SH-SY5Y (cell line): ENCODE measurements around the gene PRKACA.

Experiments
- GATA2 ChIP-seq: IDR thresholded peaks from 2 replicates; pipeline ENCODE4 v1.6.1; 2011; ENCODE audit warnings: mild to moderate bottlenecking, low read depth, low read length
- GATA3 ChIP-seq: IDR thresholded peaks from 2 replicates; pipeline ENCODE4 v1.6.1; 2011; ENCODE audit warnings: low read depth, mild to moderate bottlenecking, low read length, moderate library complexity

DNA sequence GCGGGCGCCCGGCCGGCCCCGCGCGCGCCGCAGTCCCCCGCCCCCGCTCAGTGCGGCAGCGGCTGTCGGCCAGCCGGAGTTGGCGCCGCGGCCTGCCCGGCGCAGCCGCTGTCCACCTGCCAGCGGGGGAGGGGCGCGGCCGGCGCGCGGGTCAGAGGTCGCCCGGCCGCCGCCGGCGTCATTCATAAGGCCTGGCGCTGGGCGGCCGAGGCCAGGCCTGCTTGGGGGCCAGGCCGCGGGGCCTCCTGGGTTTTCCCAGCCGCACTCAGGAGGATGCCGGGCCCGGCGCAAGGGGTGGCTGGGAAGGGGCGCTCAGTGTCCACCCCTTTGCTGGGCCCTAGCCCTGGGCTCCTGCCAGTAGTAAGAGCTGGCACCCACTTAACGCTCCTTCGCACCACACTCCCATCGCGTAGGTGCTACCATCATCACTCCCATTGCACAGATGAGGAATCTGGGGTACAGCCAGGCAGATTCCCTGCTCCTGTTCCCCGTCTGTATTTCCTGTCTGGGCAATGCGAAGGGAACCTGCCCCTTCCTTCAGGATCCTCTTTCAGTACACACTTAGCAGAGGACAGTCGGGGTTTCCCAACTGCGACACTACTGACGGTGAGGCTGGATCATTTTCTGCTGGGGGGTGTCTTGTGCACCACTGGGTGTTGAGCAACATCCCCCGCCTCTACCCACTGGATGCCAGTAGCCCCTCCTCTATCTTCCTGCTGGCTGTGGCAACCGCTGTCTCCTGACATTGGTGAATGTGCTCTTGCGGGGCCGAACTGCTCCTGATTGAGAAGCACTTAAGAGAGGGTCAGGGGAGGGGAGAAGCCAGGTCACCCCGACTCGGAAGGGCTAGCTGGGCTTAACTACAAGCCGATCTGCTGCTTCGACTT is 846 bp upstream of the PRKACA start:
- TF ChIP-seq GATA2: no peak
- TF ChIP-seq GATA3: no peak
